ENCODE results near the gene COPS8. TPM values are rescaled to one million over a fixed set of nuclear protein-coding genes. Genes with fewer than 3 reads are reported as not detected.

The COPS8 gene
- total and polyA plus RNA-seq, 2 of the 8 experiments (the other 6 are each of a cell fraction or from before 2014, with no cell fraction given) = 59.3 to 67.5 TPM

GRCh38 chr2:237053066-237053465 lies 32.6 kb upstream of the COPS8 start (continued):
- TF ChIP-seq, protein P1, sequence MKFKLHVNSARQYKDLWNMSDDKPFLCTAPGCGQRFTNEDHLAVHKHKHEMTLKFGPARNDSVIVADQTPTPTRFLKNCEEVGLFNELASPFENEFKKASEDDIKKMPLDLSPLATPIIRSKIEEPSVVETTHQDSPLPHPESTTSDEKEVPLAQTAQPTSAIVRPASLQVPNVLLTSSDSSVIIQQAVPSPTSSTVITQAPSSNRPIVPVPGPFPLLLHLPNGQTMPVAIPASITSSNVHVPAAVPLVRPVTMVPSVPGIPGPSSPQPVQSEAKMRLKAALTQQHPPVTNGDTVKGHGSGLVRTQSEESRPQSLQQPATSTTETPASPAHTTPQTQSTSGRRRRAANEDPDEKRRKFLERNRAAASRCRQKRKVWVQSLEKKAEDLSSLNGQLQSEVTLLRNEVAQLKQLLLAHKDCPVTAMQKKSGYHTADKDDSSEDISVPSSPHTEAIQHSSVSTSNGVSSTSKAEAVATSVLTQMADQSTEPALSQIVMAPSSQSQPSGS (IDR thresholded peaks at IDR 0.05; ENCODE audit: low read length) = no peak
- TF ChIP-seq, protein P2, sequence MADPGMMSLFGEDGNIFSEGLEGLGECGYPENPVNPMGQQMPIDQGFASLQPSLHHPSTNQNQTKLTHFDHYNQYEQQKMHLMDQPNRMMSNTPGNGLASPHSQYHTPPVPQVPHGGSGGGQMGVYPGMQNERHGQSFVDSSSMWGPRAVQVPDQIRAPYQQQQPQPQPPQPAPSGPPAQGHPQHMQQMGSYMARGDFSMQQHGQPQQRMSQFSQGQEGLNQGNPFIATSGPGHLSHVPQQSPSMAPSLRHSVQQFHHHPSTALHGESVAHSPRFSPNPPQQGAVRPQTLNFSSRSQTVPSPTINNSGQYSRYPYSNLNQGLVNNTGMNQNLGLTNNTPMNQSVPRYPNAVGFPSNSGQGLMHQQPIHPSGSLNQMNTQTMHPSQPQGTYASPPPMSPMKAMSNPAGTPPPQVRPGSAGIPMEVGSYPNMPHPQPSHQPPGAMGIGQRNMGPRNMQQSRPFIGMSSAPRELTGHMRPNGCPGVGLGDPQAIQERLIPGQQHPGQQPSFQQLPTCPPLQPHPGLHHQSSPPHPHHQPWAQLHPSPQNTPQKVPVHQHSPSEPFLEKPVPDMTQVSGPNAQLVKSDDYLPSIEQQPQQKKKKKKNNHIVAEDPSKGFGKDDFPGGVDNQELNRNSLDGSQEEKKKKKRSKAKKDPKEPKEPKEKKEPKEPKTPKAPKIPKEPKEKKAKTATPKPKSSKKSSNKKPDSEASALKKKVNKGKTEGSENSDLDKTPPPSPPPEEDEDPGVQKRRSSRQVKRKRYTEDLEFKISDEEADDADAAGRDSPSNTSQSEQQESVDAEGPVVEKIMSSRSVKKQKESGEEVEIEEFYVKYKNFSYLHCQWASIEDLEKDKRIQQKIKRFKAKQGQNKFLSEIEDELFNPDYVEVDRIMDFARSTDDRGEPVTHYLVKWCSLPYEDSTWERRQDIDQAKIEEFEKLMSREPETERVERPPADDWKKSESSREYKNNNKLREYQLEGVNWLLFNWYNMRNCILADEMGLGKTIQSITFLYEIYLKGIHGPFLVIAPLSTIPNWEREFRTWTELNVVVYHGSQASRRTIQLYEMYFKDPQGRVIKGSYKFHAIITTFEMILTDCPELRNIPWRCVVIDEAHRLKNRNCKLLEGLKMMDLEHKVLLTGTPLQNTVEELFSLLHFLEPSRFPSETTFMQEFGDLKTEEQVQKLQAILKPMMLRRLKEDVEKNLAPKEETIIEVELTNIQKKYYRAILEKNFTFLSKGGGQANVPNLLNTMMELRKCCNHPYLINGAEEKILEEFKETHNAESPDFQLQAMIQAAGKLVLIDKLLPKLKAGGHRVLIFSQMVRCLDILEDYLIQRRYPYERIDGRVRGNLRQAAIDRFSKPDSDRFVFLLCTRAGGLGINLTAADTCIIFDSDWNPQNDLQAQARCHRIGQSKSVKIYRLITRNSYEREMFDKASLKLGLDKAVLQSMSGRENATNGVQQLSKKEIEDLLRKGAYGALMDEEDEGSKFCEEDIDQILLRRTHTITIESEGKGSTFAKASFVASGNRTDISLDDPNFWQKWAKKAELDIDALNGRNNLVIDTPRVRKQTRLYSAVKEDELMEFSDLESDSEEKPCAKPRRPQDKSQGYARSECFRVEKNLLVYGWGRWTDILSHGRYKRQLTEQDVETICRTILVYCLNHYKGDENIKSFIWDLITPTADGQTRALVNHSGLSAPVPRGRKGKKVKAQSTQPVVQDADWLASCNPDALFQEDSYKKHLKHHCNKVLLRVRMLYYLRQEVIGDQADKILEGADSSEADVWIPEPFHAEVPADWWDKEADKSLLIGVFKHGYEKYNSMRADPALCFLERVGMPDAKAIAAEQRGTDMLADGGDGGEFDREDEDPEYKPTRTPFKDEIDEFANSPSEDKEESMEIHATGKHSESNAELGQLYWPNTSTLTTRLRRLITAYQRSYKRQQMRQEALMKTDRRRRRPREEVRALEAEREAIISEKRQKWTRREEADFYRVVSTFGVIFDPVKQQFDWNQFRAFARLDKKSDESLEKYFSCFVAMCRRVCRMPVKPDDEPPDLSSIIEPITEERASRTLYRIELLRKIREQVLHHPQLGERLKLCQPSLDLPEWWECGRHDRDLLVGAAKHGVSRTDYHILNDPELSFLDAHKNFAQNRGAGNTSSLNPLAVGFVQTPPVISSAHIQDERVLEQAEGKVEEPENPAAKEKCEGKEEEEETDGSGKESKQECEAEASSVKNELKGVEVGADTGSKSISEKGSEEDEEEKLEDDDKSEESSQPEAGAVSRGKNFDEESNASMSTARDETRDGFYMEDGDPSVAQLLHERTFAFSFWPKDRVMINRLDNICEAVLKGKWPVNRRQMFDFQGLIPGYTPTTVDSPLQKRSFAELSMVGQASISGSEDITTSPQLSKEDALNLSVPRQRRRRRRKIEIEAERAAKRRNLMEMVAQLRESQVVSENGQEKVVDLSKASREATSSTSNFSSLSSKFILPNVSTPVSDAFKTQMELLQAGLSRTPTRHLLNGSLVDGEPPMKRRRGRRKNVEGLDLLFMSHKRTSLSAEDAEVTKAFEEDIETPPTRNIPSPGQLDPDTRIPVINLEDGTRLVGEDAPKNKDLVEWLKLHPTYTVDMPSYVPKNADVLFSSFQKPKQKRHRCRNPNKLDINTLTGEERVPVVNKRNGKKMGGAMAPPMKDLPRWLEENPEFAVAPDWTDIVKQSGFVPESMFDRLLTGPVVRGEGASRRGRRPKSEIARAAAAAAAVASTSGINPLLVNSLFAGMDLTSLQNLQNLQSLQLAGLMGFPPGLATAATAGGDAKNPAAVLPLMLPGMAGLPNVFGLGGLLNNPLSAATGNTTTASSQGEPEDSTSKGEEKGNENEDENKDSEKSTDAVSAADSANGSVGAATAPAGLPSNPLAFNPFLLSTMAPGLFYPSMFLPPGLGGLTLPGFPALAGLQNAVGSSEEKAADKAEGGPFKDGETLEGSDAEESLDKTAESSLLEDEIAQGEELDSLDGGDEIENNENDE (IDR thresholded peaks at IDR 0.05; ENCODE audit: insufficient replicate concordance, low read length) = no peak
- TF ChIP-seq TEAD4 (IDR thresholded peaks at IDR 0.05; ENCODE audit: low read depth, low read length) = no peak
- no peak for TF ChIP-seq SIRT6 (IDR thresholded peaks at IDR 0.05; ENCODE audit: low read length)
- no peak for TF ChIP-seq GTF2F1 (IDR thresholded peaks at IDR 0.05; ENCODE audit: borderline replicate concordance, low read depth, low read length)
- TF ChIP-seq SUZ12 (IDR thresholded peaks at IDR 0.05; ENCODE audit: low read length) = no peak

Measured in H1 (cell line).